Colonic mucosa (tissue), 4 donors: ENCODE measurements around the gene SEPTIN11. TPM values are rescaled to one million over a fixed set of nuclear protein-coding genes. Genes with fewer than 3 reads are reported as not detected.

Source experiments
- DNase-seq: peaks from one replicate; pipeline ENCODE4 v3.0.0-alpha.2; 2020
- H3K27ac ChIP-seq: fragments of 200-600 bp; one replicate; pipeline ENCODE4 v1.8.0; 2021
- H3K27me3 ChIP-seq: fragments of 200-600 bp; one replicate; pipeline ENCODE4 v1.8.0; 2021
- H3K36me3 ChIP-seq: fragments of 200-600 bp; one replicate; pipeline ENCODE4 v1.8.0; 2021
- H3K4me1 ChIP-seq: fragments of 200-600 bp; one replicate; pipeline ENCODE4 v1.8.0; 2021; ENCODE audit warnings: mild to moderate bottlenecking
- H3K4me3 ChIP-seq: fragments of 200-600 bp; one replicate; pipeline ENCODE4 v1.8.0; 2021
- H3K9ac ChIP-seq, 2 donors: one replicate each; pipeline ENCODE4 v1.7.0; 2013; ENCODE audit warnings: control low read depth in 2 of 2, low read depth in 2 of 2, low read length in 2 of 2
- H3K9me3 ChIP-seq: fragments of 200-600 bp; one replicate; pipeline ENCODE4 v1.8.0; 2021
- CTCF ChIP-seq: fragments of 200-600 bp; IDR thresholded peaks from one replicate; pipeline ENCODE4 v1.8.0; 2022; ENCODE audit warnings: antibody characterized with exemption, mild to moderate bottlenecking
- intact Hi-C: fragments of 100-400 bp; cut with DNase I; formaldehyde crosslinking; loops from one replicate; pipeline ENCODE4 v1.14.1; 2022
- total RNA-seq, 2 donors: library from RNA; stranded (reverse); fragmentation: NEBNext Ultra II Directional in 1 of 2; extraction: Animal tissue kit (Norgen Biotek cat#: 25700) in 1 of 2; gene quantifications; one replicate each; pipeline ENCODE4 v1.2.1, GENCODE V29; 2021
- donor health status: healthy.
- donor health status: DM: no; HTN: no; CAD: no.
- donor health status: DM: no; HTN: no; CAD: no.

Gene SEPTIN11
- total RNA-seq, 2 donors from 2014 or later: 114 to 134 TPM

GRCh38 chr4:76981644-76982043 is 32.1 kb downstream of the SEPTIN11 start:
- intact Hi-C loops: no loop called here
- Histone ChIP-seq H3K36me3 (no peaks in the 10 kb centered on the region), H3K27ac (no peak overlapping the region), H3K9ac (no peak overlapping the region), H3K4me3 (no peak overlapping the region), H3K27me3 (no peaks in the 10 kb centered on the region), H3K9me3 (no peaks in the 10 kb centered on the region), H3K4me1 (peaks cover 4% of the 10 kb centered on the region)
- no peak for TF ChIP-seq CTCF
- DNase-seq: no peak

GRCh38 chr4:76982638-76983584 is 33.4 kb downstream of the SEPTIN11 start:
- peaks cover 4% of the 10 kb centered on the region for H3K4me1 ChIP-seq
- no peak overlapping the region for H3K9ac ChIP-seq
- no peaks in the 10 kb centered on the region for H3K27me3 ChIP-seq
- intact Hi-C loops: no loop called here
- no peak for TF ChIP-seq CTCF
- H3K9me3 ChIP-seq: no peaks in the 10 kb centered on the region
- no peak overlapping the region for H3K4me3 ChIP-seq
- H3K36me3 ChIP-seq: no peaks in the 10 kb centered on the region
- H3K27ac ChIP-seq: no peak overlapping the region
- DNase-seq: no peak

GRCh38 chr4:76984127-76984526 is 34.6 kb downstream of the SEPTIN11 start:
- H3K27ac ChIP-seq: peak overlapping the region; percentile 21
- no peaks in the 10 kb centered on the region for H3K9me3 ChIP-seq
- H3K4me3 ChIP-seq: no peak overlapping the region
- no peaks in the 10 kb centered on the region for H3K27me3 ChIP-seq
- no peaks in the 10 kb centered on the region for H3K36me3 ChIP-seq
- no peak overlapping the region for H3K9ac ChIP-seq
- no peak for TF ChIP-seq CTCF
- intact Hi-C loops: no loop called here
- no peak for DNase-seq
- H3K4me1 ChIP-seq: peaks cover 6% of the 10 kb centered on the region

GRCh38 chr4:76984788-76985211 is 35.2 kb downstream of the SEPTIN11 start:
- Histone ChIP-seq H3K27me3 (no peaks in the 10 kb centered on the region), H3K27ac (no peak overlapping the region), H3K4me1 (peaks cover 5% of the 10 kb centered on the region), H3K4me3 (no peak overlapping the region), H3K9me3 (no peaks in the 10 kb centered on the region), H3K36me3 (no peaks in the 10 kb centered on the region), H3K9ac (no peak overlapping the region)
- no peak for DNase-seq
- no peak for TF ChIP-seq CTCF
- intact Hi-C loops: no loop called here

GRCh38 chr4:76987153-76987591 is 37.6 kb downstream of the SEPTIN11 start:
- H3K9ac ChIP-seq: no peak overlapping the region
- DNase-seq: no peak

More at GRCh38 chr4:76987153-76987591, 37.6 kb downstream of the SEPTIN11 start:
- H3K4me1 ChIP-seq: peaks cover 5% of the 10 kb centered on the region
- intact Hi-C loops: no loop called here
- no peaks in the 10 kb centered on the region for H3K9me3 ChIP-seq
- H3K27ac ChIP-seq: peak overlapping the region; percentile 23
- no peak overlapping the region for H3K4me3 ChIP-seq
- no peaks in the 10 kb centered on the region for H3K27me3 ChIP-seq
- H3K36me3 ChIP-seq: no peaks in the 10 kb centered on the region
- TF ChIP-seq CTCF: no peak
